ENCODE measurements around the gene APLN.

DNA sequence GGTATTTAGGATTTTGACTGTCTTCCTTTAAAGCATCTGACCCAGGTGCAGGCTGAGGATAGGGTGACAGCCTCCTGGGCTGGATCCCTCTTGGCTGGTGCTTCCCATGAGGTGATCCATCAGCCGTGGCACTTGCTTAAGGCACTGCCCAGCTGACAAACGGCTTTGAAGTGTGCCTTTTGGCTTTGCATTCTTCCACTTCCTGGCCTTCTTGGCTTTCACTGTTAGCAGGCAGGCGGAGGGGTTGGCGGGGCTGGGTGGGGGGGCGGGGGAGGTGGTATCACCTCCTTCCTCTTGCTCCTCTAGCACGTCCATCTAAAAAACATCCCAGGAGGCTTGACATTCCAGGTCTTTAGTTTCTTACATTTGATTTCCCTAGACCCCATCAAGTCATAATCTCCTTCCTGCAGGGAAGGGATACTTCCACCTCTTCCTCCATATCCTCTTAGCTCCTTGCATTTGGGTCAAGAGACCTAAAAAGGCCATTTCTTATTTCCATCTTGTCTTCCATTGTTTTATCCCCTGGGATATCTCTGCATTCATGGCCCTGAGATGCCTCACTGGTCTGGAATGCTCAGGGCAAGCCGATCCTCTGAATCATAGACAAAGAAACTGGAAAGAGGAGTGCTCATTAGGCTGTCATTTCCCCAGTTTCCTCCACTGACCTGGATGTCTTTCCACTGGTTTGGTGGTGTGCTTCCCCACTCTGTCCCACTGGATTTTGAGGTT, 11.3 kb upstream of the APLN start:
- TF ChIP-seq ZNF274 (IDR thresholded peaks at IDR 0.05; ENCODE audit: low read depth, low read length) (no peak), YY1 (IDR thresholded peaks at IDR 0.05; ENCODE audit: insufficient read depth, insufficient read length) (no peak)

All from NT2/D1 (cell line).